Measurements from ENCODE around the gene LYSET. TPM values are rescaled to one million over a fixed set of nuclear protein-coding genes. Genes with fewer than 3 reads are reported as not detected.

The LYSET gene
- total and polyA plus RNA-seq, 2 of the 4 experiments (the other 2 are of a cell fraction) = 6.3 to 10.2 TPM

GRCh38 chr14:93183596-93184317 is 1.4 kb upstream of the LYSET start:
- no peak overlapping the region for H4K91ac ChIP-seq (ENCODE audit: insufficient read depth, low read depth, low read length)
- WGBS, 2 experiments (ENCODE audit: extremely low coverage in 2 of 2, insufficient read length in 1 of 2) = 79% methylated on average over 4 of the region's 17 CpGs; no CpG with 5 or more reads in 1 of the 2 experiments
- no peak overlapping the region for H2BK15ac ChIP-seq (ENCODE audit: low read depth, low read length)
- no peak for DNase-seq
- TSS peak; percentile 67 for BruUV-seq (replicated peaks)
- peak overlapping the region; percentile 84 for H3K9ac ChIP-seq (ENCODE audit: low read depth, low read length)
- peak overlapping the region; percentile 99 for H2AFZ ChIP-seq (replicated peaks; ENCODE audit: low read length, poor library complexity)
- H3K4me2 ChIP-seq (ENCODE audit: low read depth, low read length) = peak overlapping the region; percentile 90
- H3K18ac ChIP-seq (ENCODE audit: low read depth, low read length) = no peak overlapping the region
- H3K79me1 ChIP-seq (ENCODE audit: low read depth in 1 of 2, low read length in 2 of 2) = peaks cover 16 to 33% of the 10 kb centered on the region in 2 experiments
- no peak overlapping the region; the same call in 1 of the 2 replicates for H3K56ac ChIP-seq (ENCODE audit: extremely low read depth, insufficient read depth, low read length)
- intact Hi-C loops (cut with micrococcal nuclease) = loop anchor here (1.0 kb wide), 2 partner anchors 68 to 150 kb away; partner anchors contain the start of genes BTBD7 and ITPK1
- peak overlapping the region; percentile 20; the same call in 1 of the 2 replicates for H3K14ac ChIP-seq (replicated peaks; ENCODE audit: low read depth, low read length)
- no peaks in the 10 kb centered on the region for H3K27me3 ChIP-seq (ENCODE audit: control insufficient read depth, insufficient read depth, low read length)
- peak overlapping the region; percentile 23 to 49; a peak in 3 of 4 replicates for H4K8ac ChIP-seq (ENCODE audit: low read depth in 2 of 2, low read length in 2 of 2)
- peak overlapping the region; percentile 45; the same call in 1 of the 2 replicates for H3K27ac ChIP-seq (ENCODE audit: insufficient read depth, low read length)
- H2AK5ac ChIP-seq (ENCODE audit: low read depth, low read length) = no peak overlapping the region
- peak overlapping the region; percentile 99 for H3K4me3 ChIP-seq (ENCODE audit: insufficient read depth, low read depth, low read length)
- H3K4me1 ChIP-seq (ENCODE audit: control insufficient read depth, insufficient read depth, low read length) = no peaks in the 10 kb centered on the region
- H3K36me3 ChIP-seq (ENCODE audit: control insufficient read depth, insufficient read depth, low read length) = peaks cover 6% of the 10 kb centered on the region; the same call in 1 of the 2 replicates
- no peak overlapping the region for H2BK5ac ChIP-seq (ENCODE audit: low read depth, low read length, poor library complexity, severe bottlenecking)
- ChIA-PET POLR2A (ENCODE audit: unreplicated experiment) (no interaction called here), CTCF (interaction anchor here (0.6 to 1.4 kb wide), 3 partner anchors 26 to 71 kb away, joined by 3 to 4 read pairs (median 3); no protein-coding TSS in a partner anchor)
- no peaks in the 10 kb centered on the region for H3K9me3 ChIP-seq (ENCODE audit: control insufficient read depth, insufficient read depth, low read length)
- H3K23ac ChIP-seq (ENCODE audit: low read depth, low read length) = 0 out of 2 replicates have a peak overlapping the region, but pooled peaks have one; percentile 23
- dilution Hi-C loops (cut with HindIII; ENCODE audit: low sequenced_read_pairs, unreplicated experiment) = no loop called here
- no peak overlapping the region for H3K4ac ChIP-seq (ENCODE audit: low read depth, low read length)
- peak overlapping the region; percentile 10 for H2AK9ac ChIP-seq (replicated peaks; ENCODE audit: low read depth, low read length, poor library complexity)
- no peak for ATAC-seq (ENCODE audit: low read depth)
- in situ Hi-C loops (cut with MboI; ENCODE audit: low sequenced_read_pairs) = no loop called here
- no peaks in the 10 kb centered on the region; the same call in 1 of the 2 replicates for H3K9me1 ChIP-seq (ENCODE audit: insufficient read depth, low read length)
- H2BK20ac ChIP-seq (ENCODE audit: low read depth, low read length) = no peak overlapping the region
- H2BK120ac ChIP-seq (ENCODE audit: low read depth, low read length) = no peak overlapping the region
- H4K20me1 ChIP-seq (ENCODE audit: insufficient read depth, low read length) = no peaks in the 10 kb centered on the region; the same call in 1 of the 2 replicates
- no peak overlapping the region for H4K5ac ChIP-seq (ENCODE audit: low read depth, low read length)
- no peak for TF ChIP-seq USF2 (IDR thresholded peaks at IDR 0.05; ENCODE audit: low read depth, low read length)
- no peak for TF ChIP-seq FOS (IDR thresholded peaks at IDR 0.05; ENCODE audit: low read depth, low read length)
- no peak for TF ChIP-seq RAD21 (IDR thresholded peaks at IDR 0.05; ENCODE audit: low read length)
- TF ChIP-seq BHLHE40 (IDR thresholded peaks at IDR 0.05; ENCODE audit: low read depth, low read length) = no peak
- no peak for TF ChIP-seq CHD1 (IDR thresholded peaks at IDR 0.05; ENCODE audit: low read depth, low read length)
- TF ChIP-seq RFX5 (IDR thresholded peaks at IDR 0.05; ENCODE audit: low read depth, low read length) = no peak
- TF ChIP-seq ELK1 (IDR thresholded peaks at IDR 0.05; ENCODE audit: borderline replicate concordance, low read depth, low read length) = no peak
- no peak for TF ChIP-seq MXI1 (IDR thresholded peaks at IDR 0.05; ENCODE audit: borderline replicate concordance, low read depth, low read length)
- TF ChIP-seq SMC3 (IDR thresholded peaks at IDR 0.05; ENCODE audit: low read depth, low read length) = no peak
- TF ChIP-seq MAFK (IDR thresholded peaks at IDR 0.05; ENCODE audit: low read depth, low read length) = no peak
- no peak for TF ChIP-seq MAZ (IDR thresholded peaks at IDR 0.05; ENCODE audit: borderline replicate concordance, low read depth, low read length)
- no peak for TF ChIP-seq CEBPB (IDR thresholded peaks at IDR 0.05; ENCODE audit: low read depth, low read length)
- no peak for TF ChIP-seq NFE2L2 (IDR thresholded peaks at IDR 0.05; ENCODE audit: low read depth, low read length)
- no peak for TF ChIP-seq CTCF (conservative IDR thresholded peaks at IDR 0.05; ENCODE audit: low read depth, low read length)

Measured in IMR-90 (cell line).